ENCODE measurements around the gene SLC8B1.

DNA sequence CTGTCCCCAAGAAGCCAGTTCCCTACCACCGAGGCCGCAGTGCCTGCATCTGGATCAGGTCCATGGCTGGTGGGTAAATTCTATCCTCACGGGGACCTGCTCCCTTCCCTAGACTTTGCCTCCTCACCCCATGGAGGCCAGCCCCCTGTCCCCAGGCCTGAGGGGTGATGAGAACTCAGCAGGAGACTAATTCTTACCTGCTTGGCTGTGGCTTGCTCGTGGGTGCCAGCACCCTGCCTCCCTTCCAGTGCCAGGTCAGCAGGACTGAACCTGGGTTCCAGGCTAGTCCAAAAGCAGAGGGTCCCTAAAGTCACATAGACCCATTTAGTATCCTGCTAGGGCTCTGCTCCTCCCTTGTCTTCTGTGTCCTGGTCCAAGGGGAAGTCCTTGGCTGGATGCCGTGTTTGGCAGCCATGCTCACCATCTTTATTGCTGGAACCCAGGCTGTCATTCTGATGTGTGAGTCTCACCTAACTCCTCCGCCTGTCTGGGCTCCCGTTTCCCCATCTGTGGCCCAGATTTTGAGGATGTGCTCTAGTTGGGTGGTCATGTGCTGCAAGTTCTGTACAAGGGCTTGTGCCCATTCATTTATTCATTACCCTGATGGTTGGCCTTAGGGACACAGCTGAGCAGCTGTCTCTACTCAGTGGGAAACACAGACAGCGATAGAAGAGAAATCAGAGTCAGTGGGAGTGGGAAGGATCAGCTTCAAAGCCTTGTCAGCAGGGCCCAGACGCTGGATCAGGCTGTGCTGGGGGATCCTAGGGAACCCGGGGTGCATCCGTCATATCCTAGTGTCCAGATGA is 24.4 kb upstream of the SLC8B1 start:
- TF ChIP-seq, protein P1, sequence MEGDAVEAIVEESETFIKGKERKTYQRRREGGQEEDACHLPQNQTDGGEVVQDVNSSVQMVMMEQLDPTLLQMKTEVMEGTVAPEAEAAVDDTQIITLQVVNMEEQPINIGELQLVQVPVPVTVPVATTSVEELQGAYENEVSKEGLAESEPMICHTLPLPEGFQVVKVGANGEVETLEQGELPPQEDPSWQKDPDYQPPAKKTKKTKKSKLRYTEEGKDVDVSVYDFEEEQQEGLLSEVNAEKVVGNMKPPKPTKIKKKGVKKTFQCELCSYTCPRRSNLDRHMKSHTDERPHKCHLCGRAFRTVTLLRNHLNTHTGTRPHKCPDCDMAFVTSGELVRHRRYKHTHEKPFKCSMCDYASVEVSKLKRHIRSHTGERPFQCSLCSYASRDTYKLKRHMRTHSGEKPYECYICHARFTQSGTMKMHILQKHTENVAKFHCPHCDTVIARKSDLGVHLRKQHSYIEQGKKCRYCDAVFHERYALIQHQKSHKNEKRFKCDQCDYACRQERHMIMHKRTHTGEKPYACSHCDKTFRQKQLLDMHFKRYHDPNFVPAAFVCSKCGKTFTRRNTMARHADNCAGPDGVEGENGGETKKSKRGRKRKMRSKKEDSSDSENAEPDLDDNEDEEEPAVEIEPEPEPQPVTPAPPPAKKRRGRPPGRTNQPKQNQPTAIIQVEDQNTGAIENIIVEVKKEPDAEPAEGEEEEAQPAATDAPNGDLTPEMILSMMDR (conservative IDR thresholded peaks at IDR 0.05), result no peak
- no peak for TF ChIP-seq EZH2 (IDR thresholded peaks at IDR 0.05; ENCODE audit: low read depth)
